Astrocyte (in vitro differentiated cells and primary cell): Measurements from ENCODE around the gene ZBTB37. TPM values are rescaled to one million over a fixed set of nuclear protein-coding genes. Genes with fewer than 3 reads are reported as not detected.

Experiments used
- DNase-seq: peaks from one replicate; pipeline ENCODE4 v3.0.0-alpha.2; 2010; ENCODE audit warnings: low read depth
- FAIRE-seq: peaks from 2 replicates; lab custom pipeline; 2011; peaks lifted over from hg19 to GRCh38; lab: Jason Lieb, UNC
- H2AFZ ChIP-seq: 2 replicates; pipeline ENCODE4 v1.6.0; 2012; ENCODE audit warnings: low read depth, low read length, inconsistent platforms
- H3K27ac ChIP-seq: 2 replicates; pipeline ENCODE4 v1.5.1; 2011; ENCODE audit warnings: low read depth, low read length, inconsistent platforms
- H3K27me3 ChIP-seq: 2 replicates; pipeline ENCODE4 v1.6.0; 2011; ENCODE audit warnings: low read length, inconsistent platforms; ENCODE audit not compliant: insufficient read depth
- H3K36me3 ChIP-seq: 2 replicates; pipeline ENCODE4 v1.5.1; 2011; ENCODE audit warnings: low read length, inconsistent platforms; ENCODE audit not compliant: insufficient read depth
- H3K4me1 ChIP-seq: 2 replicates; pipeline ENCODE4 v1.5.1; 2011; ENCODE audit warnings: low read length, inconsistent platforms; ENCODE audit not compliant: insufficient read depth
- H3K4me2 ChIP-seq: 2 replicates; pipeline ENCODE4 v1.6.0; 2012; ENCODE audit warnings: low read length, inconsistent platforms
- H3K4me3 ChIP-seq: 2 replicates; pipeline ENCODE4 v1.5.1; 2011; ENCODE audit warnings: low read depth, mild to moderate bottlenecking, low read length, inconsistent platforms; ENCODE audit not compliant: insufficient read depth
- H3K79me2 ChIP-seq: 2 replicates; pipeline ENCODE4 v1.6.0; 2012; ENCODE audit warnings: mild to moderate bottlenecking, low read length, inconsistent platforms; ENCODE audit not compliant: insufficient read depth
- H3K9ac ChIP-seq: 2 replicates; pipeline ENCODE4 v1.6.0; 2012; ENCODE audit warnings: mild to moderate bottlenecking, low read length, inconsistent platforms
- H3K9me3 ChIP-seq: 2 replicates; pipeline ENCODE4 v1.5.1; 2012; ENCODE audit warnings: low read depth, mild to moderate bottlenecking, low read length, inconsistent platforms; ENCODE audit not compliant: insufficient read depth
- H4K20me1 ChIP-seq: 2 replicates; pipeline ENCODE4 v1.6.0; 2012; ENCODE audit warnings: low read length, inconsistent platforms; ENCODE audit not compliant: insufficient read depth
- H3K27ac Mint-ChIP-seq: one replicate; pipeline ENCODE4 v1.8.0; 2021; ENCODE audit warnings: mild to moderate bottlenecking, mixed read lengths; ENCODE audit not compliant: unreplicated experiment
- H3K27me3 Mint-ChIP-seq: one replicate; pipeline ENCODE4 v1.8.0; 2021; ENCODE audit warnings: low read depth, mixed read lengths; ENCODE audit not compliant: unreplicated experiment
- H3K36me3 Mint-ChIP-seq: one replicate; pipeline ENCODE4 v1.8.0; 2021; ENCODE audit warnings: low read depth, mixed read lengths; ENCODE audit not compliant: unreplicated experiment
- H3K4me1 Mint-ChIP-seq: one replicate; pipeline ENCODE4 v1.8.0; 2021; ENCODE audit warnings: low read depth, mixed read lengths; ENCODE audit not compliant: unreplicated experiment
- H3K4me3 Mint-ChIP-seq: one replicate; pipeline ENCODE4 v1.8.0; 2021; ENCODE audit warnings: mild to moderate bottlenecking, moderate library complexity, mixed read lengths; ENCODE audit not compliant: unreplicated experiment
- H3K9me3 Mint-ChIP-seq: one replicate; pipeline ENCODE4 v1.8.0; 2021; ENCODE audit warnings: mild to moderate bottlenecking, mixed read lengths; ENCODE audit not compliant: unreplicated experiment
- EZH2 ChIP-seq: IDR thresholded peaks from 2 replicates; pipeline ENCODE4 v1.6.1; 2012; ENCODE audit warnings: mild to moderate bottlenecking, low read length, inconsistent platforms; ENCODE audit not compliant: insufficient read depth
- total RNA-seq: library from RNA; stranded (reverse); gene quantifications from 2 replicates; pipeline ENCODE4 v1.2.1, GENCODE V29; 2021
- TF ChIP-seq, protein P1 (sequence below): IDR thresholded peaks from 2 replicates; pipeline ENCODE4 v1.5.1; 2011; ENCODE audit warnings: low read depth, mild to moderate bottlenecking, inconsistent platforms, low read length, moderate library complexity; ENCODE audit not compliant: insufficient read depth

ZBTB37 gene
- total RNA-seq, 1 donor from 2014 or later = 10.7 TPM

GRCh38 chr1:173886746-173887611 lies 18.8 kb downstream of the ZBTB37 start:
- H3K27ac ChIP-seq = no peak overlapping the region
- no peaks in the 10 kb centered on the region for H3K27me3 ChIP-seq
- Mint-ChIP-seq H3K9me3 (no peaks in the 10 kb centered on the region), H3K27ac (no peak overlapping the region), H3K27me3 (no peaks in the 10 kb centered on the region), H3K4me1 (no peaks in the 10 kb centered on the region), H3K4me3 (no peak overlapping the region), H3K36me3 (peaks cover 12% of the 10 kb centered on the region)
- no peaks in the 10 kb centered on the region for H3K4me1 ChIP-seq
- H2AFZ ChIP-seq = no peak overlapping the region
- H3K79me2 ChIP-seq = peaks cover 5% of the 10 kb centered on the region
- peaks cover 10% of the 10 kb centered on the region for H3K36me3 ChIP-seq
- H3K9me3 ChIP-seq = no peaks in the 10 kb centered on the region
- H3K9ac ChIP-seq = no peak overlapping the region
- no peak overlapping the region for H3K4me3 ChIP-seq
- no peak for FAIRE-seq
- no peak overlapping the region for H3K4me2 ChIP-seq
- H4K20me1 ChIP-seq = peaks cover 3% of the 10 kb centered on the region
- TF ChIP-seq, protein P1, sequence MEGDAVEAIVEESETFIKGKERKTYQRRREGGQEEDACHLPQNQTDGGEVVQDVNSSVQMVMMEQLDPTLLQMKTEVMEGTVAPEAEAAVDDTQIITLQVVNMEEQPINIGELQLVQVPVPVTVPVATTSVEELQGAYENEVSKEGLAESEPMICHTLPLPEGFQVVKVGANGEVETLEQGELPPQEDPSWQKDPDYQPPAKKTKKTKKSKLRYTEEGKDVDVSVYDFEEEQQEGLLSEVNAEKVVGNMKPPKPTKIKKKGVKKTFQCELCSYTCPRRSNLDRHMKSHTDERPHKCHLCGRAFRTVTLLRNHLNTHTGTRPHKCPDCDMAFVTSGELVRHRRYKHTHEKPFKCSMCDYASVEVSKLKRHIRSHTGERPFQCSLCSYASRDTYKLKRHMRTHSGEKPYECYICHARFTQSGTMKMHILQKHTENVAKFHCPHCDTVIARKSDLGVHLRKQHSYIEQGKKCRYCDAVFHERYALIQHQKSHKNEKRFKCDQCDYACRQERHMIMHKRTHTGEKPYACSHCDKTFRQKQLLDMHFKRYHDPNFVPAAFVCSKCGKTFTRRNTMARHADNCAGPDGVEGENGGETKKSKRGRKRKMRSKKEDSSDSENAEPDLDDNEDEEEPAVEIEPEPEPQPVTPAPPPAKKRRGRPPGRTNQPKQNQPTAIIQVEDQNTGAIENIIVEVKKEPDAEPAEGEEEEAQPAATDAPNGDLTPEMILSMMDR = no peak
- TF ChIP-seq EZH2 = no peak
- DNase-seq = no peak

GRCh38 chr1:173887627-173888026 lies 19.4 kb downstream of the ZBTB37 start:
- no peaks in the 10 kb centered on the region for H3K27me3 ChIP-seq
- H3K27ac ChIP-seq = no peak overlapping the region
- no peak overlapping the region for H3K4me2 ChIP-seq
- no peaks in the 10 kb centered on the region for H3K9me3 ChIP-seq
- FAIRE-seq (no peak), DNase-seq (no peak)
- Mint-ChIP-seq H3K27ac (no peak overlapping the region), H3K9me3 (no peaks in the 10 kb centered on the region), H3K4me3 (no peak overlapping the region), H3K27me3 (no peaks in the 10 kb centered on the region), H3K4me1 (no peaks in the 10 kb centered on the region), H3K36me3 (peaks cover 12% of the 10 kb centered on the region)
- H3K4me3 ChIP-seq = no peak overlapping the region
- no peak overlapping the region for H3K9ac ChIP-seq
- TF ChIP-seq, protein P1 = no peak
- no peak for TF ChIP-seq EZH2
- H3K36me3 ChIP-seq = peaks cover 10% of the 10 kb centered on the region
- H3K4me1 ChIP-seq = no peaks in the 10 kb centered on the region
- H3K79me2 ChIP-seq = peaks cover 5% of the 10 kb centered on the region
- H2AFZ ChIP-seq = no peak overlapping the region
- peaks cover 3% of the 10 kb centered on the region for H4K20me1 ChIP-seq

DNA sequence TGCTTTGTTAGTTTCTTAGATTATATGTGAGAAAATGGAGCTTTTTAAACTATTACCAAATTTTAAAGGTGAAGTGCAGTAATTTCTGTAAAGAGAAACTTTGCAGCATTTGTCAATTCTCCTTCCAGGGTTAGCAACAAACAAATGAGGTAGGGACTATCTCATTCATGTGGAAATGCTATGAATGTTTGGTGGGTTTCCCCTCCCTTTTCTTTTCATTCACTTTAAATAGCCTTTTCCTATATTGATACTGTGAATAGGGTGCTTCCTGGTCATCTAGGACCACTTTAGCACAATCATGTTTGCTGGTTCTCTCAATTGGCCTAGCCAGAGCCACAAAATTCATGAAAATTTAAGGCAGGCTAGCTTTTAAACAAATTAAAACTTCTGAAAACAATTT lies 20.6 kb downstream of the ZBTB37 start:
- no peak for DNase-seq
- Mint-ChIP-seq H3K4me3 (no peak overlapping the region), H3K9me3 (no peaks in the 10 kb centered on the region), H3K36me3 (peaks cover 12% of the 10 kb centered on the region), H3K27ac (no peak overlapping the region), H3K4me1 (no peaks in the 10 kb centered on the region), H3K27me3 (no peaks in the 10 kb centered on the region)
- Histone ChIP-seq H3K27me3 (no peaks in the 10 kb centered on the region), H3K4me1 (no peaks in the 10 kb centered on the region), H2AFZ (no peak overlapping the region), H3K9ac (no peak overlapping the region), H3K4me3 (no peak overlapping the region), H3K36me3 (peaks cover 10% of the 10 kb centered on the region), H3K4me2 (no peak overlapping the region), H3K79me2 (peaks cover 3% of the 10 kb centered on the region), H3K27ac (no peak overlapping the region), H3K9me3 (no peaks in the 10 kb centered on the region), H4K20me1 (peaks cover 3% of the 10 kb centered on the region)
- TF ChIP-seq EZH2 = no peak
- TF ChIP-seq, protein P1 = no peak
- FAIRE-seq = no peak
